GM19238 (cell line): ENCODE data around the gene STIMATE.
A peak's percentile ranks its signal among the peaks of the same experiment; 100 is the strongest.

Source experiments
- DNase-seq: peaks from one replicate; pipeline ENCODE4 v3.0.0; 2011; ENCODE audit warnings: low spot score; ENCODE audit not compliant: insufficient read length

STIMATE gene

GRCh38 chr3:52870471-52870870 is 26.9 kb downstream of the STIMATE start:
- no peak for DNase-seq

GRCh38 chr3:52866427-52866826 is 30.9 kb downstream of the STIMATE start:
- DNase-seq, result no peak

DNA sequence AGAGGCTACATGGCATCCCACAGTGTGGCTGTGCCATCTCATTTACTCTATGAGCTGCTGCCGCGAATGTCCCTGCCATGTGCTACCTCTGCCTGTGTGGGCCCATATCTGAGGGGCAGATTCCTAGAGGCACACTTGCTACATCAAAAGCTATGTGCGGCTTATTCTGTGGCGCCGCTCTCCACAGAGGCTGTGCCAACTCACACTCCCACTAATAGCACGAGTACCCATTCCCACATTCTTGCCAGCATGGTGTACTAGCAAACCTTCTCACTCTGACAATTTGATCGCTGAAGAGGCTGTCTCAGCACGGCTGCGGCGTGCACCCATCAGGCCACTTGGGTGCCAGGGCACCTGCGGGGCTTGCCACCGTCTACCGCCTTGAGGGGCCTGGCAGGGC is 31.4 kb downstream of the STIMATE start:
- DNase-seq, result no peak

- no peak for DNase-seq
These were observed 37.0 kb downstream of the STIMATE start for GRCh38 chr3:52860424-52860768.

DNA sequence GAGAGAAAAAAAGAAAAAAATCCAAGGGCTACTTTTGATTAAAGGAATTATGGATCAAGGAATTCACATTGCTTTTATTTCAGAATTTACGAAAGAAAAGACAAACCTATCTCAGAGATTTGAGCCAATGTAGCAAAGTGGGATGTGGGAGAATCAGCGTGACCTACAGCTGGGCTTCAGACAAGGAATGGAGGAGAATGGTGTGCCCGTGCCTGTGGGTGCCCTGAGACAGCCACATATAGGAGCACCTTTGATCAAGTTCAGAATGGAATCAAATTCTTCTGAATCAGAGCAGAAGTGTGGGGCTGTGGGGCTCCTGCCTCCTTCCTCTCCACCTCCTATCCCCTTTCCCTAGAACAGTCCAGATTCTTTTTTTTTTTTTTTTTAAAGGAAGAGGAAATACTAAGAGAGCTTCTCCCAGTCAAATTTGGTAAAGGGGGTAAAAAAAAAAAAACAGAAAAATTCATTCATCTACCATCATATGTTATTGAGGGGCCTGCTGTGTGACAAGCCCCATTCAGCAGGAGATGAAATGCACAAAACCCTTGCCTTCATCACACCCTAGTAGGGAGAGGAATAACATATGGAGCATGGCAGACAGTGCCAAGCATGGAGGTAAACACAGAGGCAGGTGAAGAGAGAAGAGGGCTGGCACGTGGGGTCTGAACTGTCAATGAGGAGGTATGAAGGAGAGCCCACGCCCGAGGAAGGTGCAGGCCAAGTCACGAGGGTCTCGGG is 37.5 kb downstream of the STIMATE start:
- no peak for DNase-seq

DNA sequence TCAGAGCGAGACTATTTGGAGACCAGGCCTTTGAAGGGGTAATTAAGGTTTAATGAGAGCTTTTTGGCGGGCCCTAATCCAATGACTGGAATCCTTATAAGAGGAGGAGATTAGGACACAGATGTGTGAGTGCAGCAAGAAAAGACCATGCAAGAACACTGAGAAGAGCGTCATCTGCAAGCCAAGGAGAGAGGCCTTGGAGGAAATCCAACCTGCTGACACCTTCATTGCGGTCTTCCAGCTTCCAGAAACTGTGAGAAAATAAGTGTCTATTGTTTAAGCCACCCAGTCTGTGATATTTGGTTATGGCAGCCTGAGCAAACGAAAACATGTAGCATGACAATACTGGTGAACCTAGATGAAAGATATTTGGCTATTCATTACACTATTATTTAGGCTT is 39.5 kb downstream of the STIMATE start:
- DNase-seq, result no peak

DNA sequence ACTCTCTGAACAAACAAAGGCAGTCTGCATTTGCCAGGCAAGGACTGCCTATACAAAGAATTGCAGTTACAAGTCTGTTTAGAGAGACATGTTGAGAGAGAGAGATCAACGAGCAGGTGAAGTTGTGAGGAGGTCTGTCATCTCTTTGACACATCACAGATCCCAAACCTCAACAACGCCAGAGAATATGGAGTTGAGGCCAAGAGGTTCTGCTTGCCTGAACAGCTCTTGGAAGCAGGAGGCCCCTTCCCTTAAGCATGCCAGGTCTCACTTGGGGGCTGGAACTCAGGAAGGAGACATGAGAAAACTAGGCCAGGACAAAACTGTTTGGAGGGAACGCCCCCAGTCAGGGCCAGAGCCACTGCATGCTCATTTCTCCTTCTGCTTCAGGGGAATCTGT is 40.2 kb downstream of the STIMATE start:
- DNase-seq, result no peak

DNA sequence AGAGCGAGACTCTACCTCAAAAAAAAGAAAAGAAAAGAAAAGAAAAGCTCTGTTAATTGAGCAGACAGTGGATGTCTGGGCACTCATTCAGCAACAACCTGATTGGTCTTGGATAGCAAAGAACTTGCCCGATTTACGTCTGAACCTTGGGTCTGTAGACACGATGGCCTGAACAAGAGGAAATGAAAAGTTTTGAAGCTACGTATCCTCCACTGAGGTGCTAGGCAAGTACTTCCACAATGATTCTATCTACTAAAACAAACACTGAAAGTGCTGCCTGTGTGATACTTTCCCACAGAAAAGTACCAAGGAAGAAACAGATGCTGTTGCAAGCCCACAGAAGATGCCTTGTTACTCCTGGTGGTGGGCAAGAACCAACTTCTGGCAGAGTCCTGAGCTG is 40.7 kb downstream of the STIMATE start:
- no peak for DNase-seq

DNA sequence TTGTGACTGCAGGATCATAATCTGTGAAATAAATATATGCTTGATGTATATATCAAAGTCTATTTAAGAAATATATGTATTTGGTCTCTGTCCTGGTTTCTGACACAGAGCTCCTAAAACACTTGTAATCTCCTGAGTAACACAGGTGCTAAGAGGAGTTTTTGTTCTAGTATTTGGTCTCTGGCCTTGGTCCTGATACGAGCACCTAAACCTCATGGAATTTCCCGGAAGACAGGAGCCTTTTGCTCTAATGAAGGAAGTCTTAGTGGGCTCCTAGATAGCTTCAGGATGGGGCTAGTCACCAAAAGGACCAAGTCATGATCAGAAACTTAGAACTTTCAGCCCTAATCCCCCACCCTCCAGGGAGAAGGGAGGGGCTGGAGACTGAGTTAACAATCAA is 43.3 kb downstream of the STIMATE start:
- no peak for DNase-seq

GRCh38 chr3:52852419-52852818 is 44.9 kb downstream of the STIMATE start:
- no peak for DNase-seq

GRCh38 chr3:52851348-52851747 is 46.0 kb downstream of the STIMATE start:
- peak; percentile 50 for DNase-seq

DNA sequence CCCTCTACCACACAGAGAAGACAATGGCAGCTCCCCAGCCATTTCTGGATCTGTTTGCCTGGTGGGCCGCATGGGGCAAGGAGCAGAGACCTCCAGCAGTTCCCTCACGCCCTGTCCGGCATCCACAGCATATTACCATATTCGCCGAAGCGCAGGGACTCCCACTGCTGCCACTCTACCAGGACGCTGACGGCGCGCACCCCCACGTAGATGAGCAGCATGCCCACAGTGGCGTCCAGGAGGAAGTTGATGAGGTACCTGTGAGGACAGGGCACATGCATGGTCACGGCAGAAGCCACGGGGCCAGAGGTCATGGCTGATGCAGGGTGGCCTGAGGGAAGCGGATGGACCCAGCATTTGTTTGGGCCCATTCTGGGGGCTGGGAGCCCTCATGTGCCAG is 47.7 kb downstream of the STIMATE start:
- no peak for DNase-seq

DNA sequence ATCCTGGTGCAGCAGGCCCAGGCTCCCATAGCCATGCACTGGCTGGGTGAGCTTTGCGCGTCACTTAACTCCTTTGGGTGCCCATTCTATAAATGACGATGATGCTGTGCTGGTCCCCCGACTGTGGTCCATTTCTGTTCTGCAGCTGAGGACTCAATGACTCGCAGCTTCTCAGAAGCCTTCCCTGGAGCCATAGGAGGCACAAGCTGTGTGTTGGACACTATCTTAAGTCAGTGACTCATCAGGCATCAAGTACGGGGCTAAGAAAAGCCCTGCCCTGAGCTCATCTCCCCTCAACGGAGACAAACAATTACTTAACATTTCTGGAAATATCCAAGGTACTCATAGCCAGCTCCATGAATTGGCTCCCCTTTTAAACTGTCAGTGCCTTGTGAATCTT is 48.7 kb downstream of the STIMATE start:
- no peak for DNase-seq

GRCh38 chr3:52847726-52848125 is 49.6 kb downstream of the STIMATE start:
- DNase-seq, result no peak

DNA sequence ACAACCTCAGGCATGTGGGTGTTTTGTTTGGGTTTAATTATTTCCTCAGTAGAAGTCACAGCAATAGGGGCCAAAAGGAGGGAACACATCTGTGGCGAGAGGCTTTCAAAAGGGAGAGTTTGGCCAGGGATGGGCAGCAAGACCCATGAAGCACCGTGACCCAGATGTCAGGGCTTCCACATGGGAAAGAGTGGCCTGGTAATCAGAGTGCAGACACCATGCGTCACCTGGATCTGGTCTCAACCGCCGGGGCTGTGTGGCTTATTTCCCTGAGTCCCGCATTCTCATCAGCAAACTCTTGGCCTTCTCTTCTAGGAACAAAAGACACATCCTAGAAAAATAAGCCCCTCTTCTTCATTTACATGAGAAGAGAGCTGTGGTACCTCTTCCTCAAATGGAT is 50.1 kb downstream of the STIMATE start:
- no peak for DNase-seq

- DNase-seq, result no peak
These were observed 50.8 kb downstream of the STIMATE start for GRCh38 chr3:52846432-52846965.

DNA sequence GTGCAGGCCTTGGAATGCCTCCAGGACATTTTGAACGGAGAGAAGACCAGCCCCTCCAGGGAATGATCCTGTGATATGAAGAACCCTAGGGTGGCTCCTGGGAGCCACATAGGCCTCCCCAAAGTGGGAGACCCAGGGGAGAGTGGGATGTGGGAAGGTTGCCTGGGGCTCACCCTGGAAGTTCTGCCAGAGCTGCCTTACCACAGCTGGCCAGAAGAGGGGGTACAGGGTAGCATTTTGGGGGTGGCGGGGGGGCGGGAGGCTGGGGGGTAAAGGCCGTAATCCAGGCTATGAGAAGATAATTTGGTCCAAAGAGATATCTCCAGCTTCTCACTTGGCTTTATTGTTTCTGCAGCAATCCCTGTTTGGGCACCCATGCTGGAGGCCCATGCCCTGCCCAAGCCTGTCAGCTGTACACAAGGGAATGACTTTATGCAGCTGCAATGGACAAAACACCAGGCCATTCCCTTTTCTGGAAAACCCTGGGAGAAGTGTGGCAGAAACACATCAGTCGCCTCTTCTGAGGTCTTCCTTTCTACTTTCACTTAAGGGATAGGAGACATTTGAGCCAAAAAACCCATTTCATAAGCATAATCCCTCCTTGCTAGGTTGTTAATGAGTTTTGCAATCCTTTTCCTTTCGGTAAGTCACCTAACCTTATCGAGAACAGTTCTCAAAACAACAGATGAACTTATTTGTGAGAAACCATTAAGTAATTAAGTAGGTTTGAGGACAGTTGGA is 51.5 kb downstream of the STIMATE start:
- no peak for DNase-seq

DNA sequence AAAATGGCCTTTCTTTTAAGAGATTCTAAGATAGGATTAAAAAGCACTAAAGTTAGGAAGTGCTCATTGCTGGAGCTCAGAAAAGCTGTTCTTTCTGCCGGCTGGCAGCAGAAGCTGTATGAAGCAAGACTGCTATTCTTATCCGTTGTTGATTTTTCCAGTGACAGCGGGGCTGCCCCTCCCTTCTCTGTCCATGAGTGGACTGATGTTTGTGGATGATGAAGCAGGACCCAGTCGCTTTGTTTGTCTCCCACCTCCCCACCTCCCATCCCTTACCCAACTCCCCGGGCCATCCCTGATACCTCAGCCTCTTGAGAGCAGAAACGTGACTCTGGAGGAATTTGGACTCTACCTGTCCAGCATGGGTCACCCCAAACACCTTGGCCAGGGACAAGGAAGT is 52.2 kb downstream of the STIMATE start:
- no peak for DNase-seq

DNA sequence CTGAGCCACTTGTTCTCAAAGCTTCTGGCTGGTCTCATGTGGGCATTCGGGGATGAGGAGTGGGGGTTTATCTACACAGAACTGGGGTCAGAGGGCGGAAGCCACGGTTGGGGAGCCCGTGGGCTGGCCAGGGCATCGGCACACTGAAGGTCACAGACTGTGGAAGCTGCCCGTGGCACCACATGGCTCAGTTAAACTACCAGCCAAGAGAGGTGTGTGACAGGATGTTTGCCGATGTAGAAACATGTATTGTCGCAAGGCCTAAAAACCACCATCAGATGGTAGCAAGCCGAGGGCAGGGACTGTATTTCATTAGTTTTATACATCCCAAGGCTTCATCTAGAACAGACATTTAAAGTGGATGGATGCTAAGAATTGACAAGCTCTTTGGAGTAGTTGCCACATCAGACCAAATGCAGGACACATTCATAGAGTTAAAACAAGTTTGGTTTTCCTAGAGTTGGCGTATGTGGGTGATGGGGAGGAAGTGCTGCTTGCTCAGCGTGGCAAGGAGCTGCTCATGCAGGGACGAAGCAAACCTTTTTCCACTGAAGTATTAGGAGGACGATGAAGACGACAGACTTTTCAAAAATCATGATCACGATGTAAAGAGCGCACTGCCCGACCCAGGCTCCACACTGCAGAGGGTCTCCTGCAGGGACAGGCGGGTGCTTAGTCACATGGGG is 52.9 kb downstream of the STIMATE start:
- no peak for DNase-seq

GRCh38 chr3:52843881-52844280 is 53.5 kb downstream of the STIMATE start:
- DNase-seq, result no peak

DNA sequence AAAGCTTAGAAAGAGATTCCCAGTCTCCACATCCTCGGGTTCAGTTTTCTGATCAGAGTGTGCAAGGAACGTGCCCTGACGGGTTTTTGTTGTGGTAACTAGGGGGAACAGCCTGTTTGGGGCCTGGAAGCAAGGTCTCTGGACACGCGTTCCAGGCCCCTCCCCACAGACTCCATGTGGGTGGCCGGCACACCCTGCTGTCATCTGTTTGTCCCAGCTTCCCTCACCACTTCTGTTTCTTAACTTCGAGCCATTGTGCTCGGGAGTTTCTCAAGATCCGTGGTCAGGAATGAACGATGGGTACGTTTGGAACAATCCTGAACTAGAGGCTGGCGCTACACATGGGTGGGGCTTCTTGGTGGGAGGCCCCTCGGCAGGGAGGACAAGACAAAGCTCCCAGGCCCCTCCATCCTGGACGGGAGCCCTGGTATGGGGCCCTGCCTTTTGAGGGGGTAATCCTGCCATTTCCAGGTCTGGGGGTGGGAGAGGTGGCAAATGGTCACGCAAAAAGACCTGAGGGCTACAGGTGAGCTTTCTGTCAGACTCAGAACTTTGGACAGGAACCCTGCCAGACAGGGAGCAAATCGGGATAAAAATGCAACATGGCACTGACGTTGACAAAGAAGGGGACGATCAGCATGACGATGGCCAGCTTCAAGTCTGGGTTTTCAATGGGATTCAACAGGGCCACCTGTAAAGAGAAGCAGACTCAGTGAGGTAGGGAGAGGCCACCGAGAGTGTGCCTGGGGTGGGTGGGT is 54.1 kb downstream of the STIMATE start:
- no peak for DNase-seq

DNA sequence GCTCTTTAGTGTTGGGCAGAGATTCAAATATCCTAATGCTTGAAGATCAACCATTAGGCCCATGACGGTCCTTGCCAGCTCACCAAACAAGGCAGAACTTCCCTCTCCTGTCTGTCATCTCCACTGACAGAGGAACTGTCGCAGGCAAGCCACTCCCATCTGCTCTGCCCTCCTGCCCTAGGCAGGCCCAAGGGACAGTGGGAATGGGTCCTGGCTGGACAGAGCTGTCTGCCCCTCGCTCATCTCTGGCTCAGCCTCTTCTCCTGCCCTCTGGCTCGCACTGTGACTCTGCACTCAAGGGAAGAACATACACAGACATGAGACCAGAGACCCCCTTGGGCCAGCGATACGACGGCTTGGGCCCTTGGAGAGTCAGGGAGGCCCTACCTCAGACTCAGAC is 54.9 kb downstream of the STIMATE start:
- no peak for DNase-seq
